HCT116 (cell line): ENCODE measurements around the gene ANKRD13D. TPM values are rescaled to one million over a fixed set of nuclear protein-coding genes. Genes with fewer than 3 reads are reported as not detected.

Experiments used
- ATAC-seq: fragments of 200-7000 bp; cut with Tn5 transposase; 2 replicates; pipeline ENCODE4 v1.9.1; 2020; ENCODE audit warnings: mild to moderate bottlenecking, moderate library complexity
- BruUV-seq: library from RNA; stranded (reverse); fragments of 400-500 nt; replicated peaks from 2 replicates; lab custom pipeline; 2021; lab: Mats Ljungman, UMichigan
- CTCF ChIA-PET: fragments of 300-600 bp; sonication (Branson Sonifier 250); formaldehyde crosslinking; loops from one replicate; lab custom pipeline; 2021; ENCODE audit warnings: antibody characterized with exemption; lab: Charles Lee
- POLR2A ChIA-PET: fragments of 300-600, 350-600 bp; sonication (Branson Sonifier 250); formaldehyde crosslinking; loops from one replicate; lab custom pipeline; 2021; ENCODE audit warnings: antibody characterized with exemption; lab: Charles Lee
- RAD21 ChIA-PET, 2 experiments: fragments of 300-600 bp; sonication (Branson Sonifier 250); formaldehyde crosslinking; loops; one replicate each; lab custom pipeline; 2023; ENCODE audit warnings: low total read pairs in 2 of 2; ENCODE audit not compliant: uncharacterized antibody in 2 of 2, unreplicated experiment in 2 of 2, low non-redundant PET in 1 of 2; lab: Charles Lee
- DNase-seq: peaks from one replicate; pipeline ENCODE4 v3.0.0-alpha.2; 2010; ENCODE audit warnings: low read depth, low spot score
- H2AFZ ChIP-seq: fragments of 200-600 bp; shearing (Covaris generic), sonication (generic); 2 replicates; pipeline ENCODE4 v1.6.1; 2017; ENCODE audit warnings: low read depth, mixed run types, mixed read lengths, antibody characterized with exemption, low read length; ENCODE audit not compliant: poor library complexity, severe bottlenecking
- H3K27ac ChIP-seq: 2 replicates; pipeline ENCODE4 v1.5.1; 2012; ENCODE audit warnings: low read depth, low read length
- H3K27me3 ChIP-seq: fragments of 200-600 bp; sonication (generic); 2 replicates; pipeline ENCODE4 v1.6.1; 2016; ENCODE audit warnings: mixed run types, low read length, mixed read lengths; ENCODE audit not compliant: insufficient read depth
- H3K36me3 ChIP-seq, 2 experiments: fragments of 200-500 bp in 1 of 2; fragments of 200-600 bp in 1 of 2; sonication (Bioruptor generic) in 1 of 2; sonication (generic) in 1 of 2; 2 replicates each; pipeline versions ENCODE4 v1.5.1 to v1.6.1; 2014 to 2016; ENCODE audit warnings: low read length in 2 of 2, inconsistent platforms in 1 of 2, mixed read lengths in 1 of 2, mixed run types in 1 of 2; ENCODE audit not compliant: insufficient read depth in 2 of 2, control insufficient read depth in 1 of 2
- H3K4me1 ChIP-seq, 2 experiments: fragments of 200-600 bp in 1 of 2; sonication (generic) in 1 of 2; 2 replicates each; pipeline versions ENCODE4 v1.5.1 to v1.6.1; 2012 to 2017; ENCODE audit warnings: low read length in 2 of 2, inconsistent platforms in 1 of 2, mild to moderate bottlenecking in 1 of 2, mixed read lengths in 1 of 2, mixed run types in 1 of 2, moderate library complexity in 1 of 2; ENCODE audit not compliant: insufficient read depth in 2 of 2, control insufficient read depth in 1 of 2
- H3K4me2 ChIP-seq: fragments of 200-600 bp; sonication (generic); 2 replicates; pipeline ENCODE4 v1.6.1; 2017; ENCODE audit warnings: mixed run types, low read length, mixed read lengths
- H3K4me3 ChIP-seq, 2 experiments: fragments of 200-600 bp in 1 of 2; sonication (generic) in 1 of 2; replicated peaks in 1 of 2; 2 replicates each; pipeline ENCODE4 v1.5.1; 2011 to 2016; ENCODE audit warnings: low read length in 2 of 2, control low read depth in 1 of 2, low read depth in 1 of 2, mild to moderate bottlenecking in 1 of 2, mixed read lengths in 1 of 2, mixed run types in 1 of 2
- H3K79me2 ChIP-seq: fragments of 200-600 bp; sonication (generic); 2 replicates; pipeline ENCODE4 v1.6.1; 2017; ENCODE audit warnings: mild to moderate bottlenecking, mixed run types, low read length, moderate library complexity, mixed read lengths; ENCODE audit not compliant: insufficient read depth
- H3K9ac ChIP-seq: fragments of 200-600 bp; sonication (generic); 2 replicates; pipeline ENCODE4 v1.6.1; 2016; ENCODE audit warnings: low read length, mixed read lengths
- H3K9me2 ChIP-seq: fragments of 200-600 bp; sonication (generic), shearing (Covaris generic); 2 replicates; pipeline ENCODE4 v1.6.1; 2017; ENCODE audit warnings: mixed run types, mild to moderate bottlenecking, moderate library complexity; ENCODE audit not compliant: insufficient read depth
- H3K9me3 ChIP-seq, 2 experiments: fragments of 200-500 bp in 1 of 2; fragments of 200-600 bp in 1 of 2; sonication (Bioruptor generic) in 1 of 2; sonication (generic) in 1 of 2; 2 replicates each; pipeline ENCODE4 v1.6.1; 2014 to 2017; ENCODE audit warnings: low read length in 2 of 2, mixed read lengths in 2 of 2, inconsistent platforms in 1 of 2, low read depth in 1 of 2, mild to moderate bottlenecking in 1 of 2, mixed run types in 1 of 2, moderate library complexity in 1 of 2; ENCODE audit not compliant: control insufficient read depth in 1 of 2, insufficient read depth in 1 of 2
- H4K20me1 ChIP-seq: fragments of 200-600 bp; sonication (generic), shearing (Covaris generic); 2 replicates; pipeline ENCODE4 v1.6.1; 2017; ENCODE audit warnings: mixed run types, mild to moderate bottlenecking, moderate library complexity; ENCODE audit not compliant: insufficient read depth
- ATF3 ChIP-seq: IDR thresholded peaks from 2 replicates; pipeline ENCODE4 v1.6.1; 2012
- CEBPB ChIP-seq: IDR thresholded peaks from 2 replicates; pipeline ENCODE4 v1.6.1; 2012; ENCODE audit warnings: low read depth
- CTCF ChIP-seq, 3 experiments: fragments of 200-600 bp in 1 of 3; sonication (generic) in 1 of 3; IDR thresholded peaks in 2 of 3; conservative IDR thresholded peaks in 1 of 3; 2 replicates each; pipeline ENCODE4 v1.5.1; 2012 to 2017; ENCODE audit warnings: low read depth in 2 of 3, low read length in 2 of 3, antibody characterized with exemption in 1 of 3, borderline replicate concordance in 1 of 3, control low read depth in 1 of 3, mild to moderate bottlenecking in 1 of 3, mixed read lengths in 1 of 3, mixed run types in 1 of 3, moderate library complexity in 1 of 3; ENCODE audit not compliant: insufficient read depth in 1 of 3
- ELF1 ChIP-seq: IDR thresholded peaks from 2 replicates; pipeline ENCODE4 v1.6.1; 2012; ENCODE audit warnings: low read depth, borderline replicate concordance
- FOSL1 ChIP-seq: IDR thresholded peaks from 2 replicates; pipeline ENCODE4 v1.6.1; 2012; ENCODE audit warnings: low read depth
- JUND ChIP-seq: IDR thresholded peaks from 2 replicates; pipeline ENCODE4 v1.6.1; 2012
- RAD21 ChIP-seq: IDR thresholded peaks from 2 replicates; pipeline ENCODE4 v1.6.1; 2012; ENCODE audit warnings: low read depth, mild to moderate bottlenecking
- REST ChIP-seq: IDR thresholded peaks from 2 replicates; pipeline ENCODE4 v1.6.1; 2012; ENCODE audit warnings: low read depth
- SIN3A ChIP-seq: IDR thresholded peaks from 2 replicates; pipeline ENCODE4 v1.6.1; 2012; ENCODE audit warnings: low read depth
- SRF ChIP-seq: IDR thresholded peaks from 2 replicates; pipeline ENCODE4 v1.6.1; 2012; ENCODE audit warnings: low read depth
- TCF7L2 ChIP-seq: IDR thresholded peaks from 2 replicates; pipeline ENCODE4 v1.7.0; 2011; ENCODE audit warnings: borderline replicate concordance, inconsistent platforms; ENCODE audit not compliant: insufficient read depth, insufficient read length; ENCODE audit errors: extremely low read depth
- YY1 ChIP-seq: IDR thresholded peaks from 2 replicates; pipeline ENCODE4 v1.6.1; 2011; ENCODE audit warnings: low read length, low read depth, moderate library complexity, mild to moderate bottlenecking; ENCODE audit not compliant: insufficient replicate concordance; ENCODE audit errors: extremely low read depth
- ZNF274 ChIP-seq: fragments of 200-500 bp; sonication (Bioruptor generic); IDR thresholded peaks from 2 replicates; pipeline ENCODE4 v1.6.1; 2014; ENCODE audit warnings: mild to moderate bottlenecking, low read depth, low read length, inconsistent platforms
- intact Hi-C: fragments of 100-400 bp; cut with micrococcal nuclease; formaldehyde crosslinking; loops from 2 replicates; pipeline ENCODE4 v1.10.0; 2022
- total RNA-seq: library from RNA; stranded (reverse); gene quantifications from one replicate; pipeline ENCODE4 v1.2.1, GENCODE V29; 2021; ENCODE audit not compliant: unreplicated experiment
- TF ChIP-seq, protein P1 (sequence below): IDR thresholded peaks from 2 replicates; pipeline ENCODE4 v1.6.1; 2012
- TF ChIP-seq, protein P2 (sequence below): IDR thresholded peaks from 2 replicates; pipeline ENCODE4 v1.6.1; 2011; ENCODE audit warnings: mild to moderate bottlenecking, low read length, moderate library complexity; ENCODE audit not compliant: insufficient replicate concordance; ENCODE audit errors: extremely low read depth

ANKRD13D gene
- total RNA-seq, 1 experiment from 2014 or later, result 61.1 TPM

GRCh38 chr11:67247946-67248550, 41.1 kb upstream of the ANKRD13D start:
- CTCF ChIA-PET, result no interaction called here
- peak overlapping the region; percentile 38; the same call in 1 of the 2 replicates for H3K27ac ChIP-seq
- H3K9me2 ChIP-seq, result no peaks in the 10 kb centered on the region
- no TSS peak for BruUV-seq
- peaks cover 20 to 22% of the 10 kb centered on the region in 2 experiments for H3K4me1 ChIP-seq
- ATAC-seq, result no peak
- peaks cover 65 to 92% of the 10 kb centered on the region in 2 experiments for H3K36me3 ChIP-seq
- RAD21 ChIA-PET, result no interaction called here
- no peaks in the 10 kb centered on the region for H3K27me3 ChIP-seq
- no peak overlapping the region for H2AFZ ChIP-seq
- TF ChIP-seq, protein P1, sequence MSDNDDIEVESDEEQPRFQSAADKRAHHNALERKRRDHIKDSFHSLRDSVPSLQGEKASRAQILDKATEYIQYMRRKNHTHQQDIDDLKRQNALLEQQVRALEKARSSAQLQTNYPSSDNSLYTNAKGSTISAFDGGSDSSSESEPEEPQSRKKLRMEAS, result no peak
- TF ChIP-seq ATF3, result no peak
- no peak for TF ChIP-seq CEBPB
- TF ChIP-seq JUND, result no peak
- no peak for TF ChIP-seq CTCF (IDR thresholded peaks at IDR 0.05 in 2 of 3, conservative IDR thresholded peaks at IDR 0.05 in 1 of 3; ENCODE audit: borderline replicate concordance in 1 of 3, insufficient read depth in 1 of 3, low read depth in 2 of 3, low read length in 2 of 3)
- TF ChIP-seq, protein P2, sequence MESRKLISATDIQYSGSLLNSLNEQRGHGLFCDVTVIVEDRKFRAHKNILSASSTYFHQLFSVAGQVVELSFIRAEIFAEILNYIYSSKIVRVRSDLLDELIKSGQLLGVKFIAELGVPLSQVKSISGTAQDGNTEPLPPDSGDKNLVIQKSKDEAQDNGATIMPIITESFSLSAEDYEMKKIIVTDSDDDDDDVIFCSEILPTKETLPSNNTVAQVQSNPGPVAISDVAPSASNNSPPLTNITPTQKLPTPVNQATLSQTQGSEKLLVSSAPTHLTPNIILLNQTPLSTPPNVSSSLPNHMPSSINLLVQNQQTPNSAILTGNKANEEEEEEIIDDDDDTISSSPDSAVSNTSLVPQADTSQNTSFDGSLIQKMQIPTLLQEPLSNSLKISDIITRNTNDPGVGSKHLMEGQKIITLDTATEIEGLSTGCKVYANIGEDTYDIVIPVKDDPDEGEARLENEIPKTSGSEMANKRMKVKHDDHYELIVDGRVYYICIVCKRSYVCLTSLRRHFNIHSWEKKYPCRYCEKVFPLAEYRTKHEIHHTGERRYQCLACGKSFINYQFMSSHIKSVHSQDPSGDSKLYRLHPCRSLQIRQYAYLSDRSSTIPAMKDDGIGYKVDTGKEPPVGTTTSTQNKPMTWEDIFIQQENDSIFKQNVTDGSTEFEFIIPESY, result no peak
- TF ChIP-seq ELF1, result no peak
- TF ChIP-seq SRF, result no peak
- TF ChIP-seq RAD21, result no peak
- no peak for TF ChIP-seq ZNF274
- no peak for TF ChIP-seq FOSL1
- TF ChIP-seq YY1, result no peak
- no peak for TF ChIP-seq REST
- no peak for TF ChIP-seq SIN3A
- TF ChIP-seq TCF7L2, result no peak
- no peak for DNase-seq
- H3K9me3 ChIP-seq, result no peaks in the 10 kb centered on the region
- POLR2A ChIA-PET, result interaction anchor here (1.4 kb wide), 1 partner anchor 8 kb away, joined by 5 read pairs; no protein-coding TSS in a partner anchor
- intact Hi-C loops, result loop anchor here (10.0 kb wide), 1 partner anchor 193 kb away; the partner anchor contains the start of gene RHOD
- H3K4me2 ChIP-seq, result peak overlapping the region; percentile 33
- H3K9ac ChIP-seq, result no peak overlapping the region
- H3K4me3 ChIP-seq, result no peak overlapping the region
- no peaks in the 10 kb centered on the region for H4K20me1 ChIP-seq
- H3K79me2 ChIP-seq, result peaks cover 60% of the 10 kb centered on the region
